Parathyroid adenoma (tissue), 2 donors: ENCODE measurements around the gene SYCP2.

ENCODE experiments used
- H2AFZ ChIP-seq: fragments of 300-600 bp; sonication (generic); one replicate; pipeline ENCODE4 v1.7.0; 2017; ENCODE audit warnings: antibody characterized with exemption, mild to moderate bottlenecking
- H3K27ac ChIP-seq: fragments of 300-600 bp; sonication (generic); one replicate; pipeline ENCODE4 v1.7.0; 2017
- H3K27me3 ChIP-seq: fragments of 300-600 bp; sonication (generic); one replicate; pipeline ENCODE4 v1.7.0; 2017; ENCODE audit warnings: low read length; ENCODE audit not compliant: control insufficient read depth, insufficient read depth
- H3K36me3 ChIP-seq: fragments of 300-600 bp; sonication (generic); one replicate; pipeline ENCODE4 v1.7.0; 2017; ENCODE audit warnings: low read length; ENCODE audit not compliant: control insufficient read depth, insufficient read depth
- H3K4me1 ChIP-seq: fragments of 300-600 bp; sonication (generic); one replicate; pipeline ENCODE4 v1.7.0; 2017; ENCODE audit warnings: control low read depth
- H3K4me2 ChIP-seq: fragments of 300-600 bp; sonication (generic); one replicate; pipeline ENCODE4 v1.7.0; 2017; ENCODE audit warnings: low read length
- H3K4me3 ChIP-seq: fragments of 300-600 bp; sonication (generic); one replicate; pipeline ENCODE4 v1.7.0; 2017; ENCODE audit warnings: low read depth, low read length
- H3K79me2 ChIP-seq: fragments of 300-600 bp; sonication (generic); one replicate; pipeline ENCODE4 v1.7.0; 2017; ENCODE audit warnings: control low read depth
- H3K9ac ChIP-seq: fragments of 300-600 bp; sonication (generic); one replicate; pipeline ENCODE4 v1.7.0; 2017; ENCODE audit warnings: mild to moderate bottlenecking
- H3K9me3 ChIP-seq: fragments of 300-600 bp; sonication (generic); one replicate; pipeline ENCODE4 v1.7.0; 2017; ENCODE audit warnings: low read length; ENCODE audit not compliant: control insufficient read depth
- TF ChIP-seq, protein P1 (sequence below): fragments of 300-600 bp; sonication (generic); IDR thresholded peaks from one replicate; pipeline ENCODE4 v1.7.0; 2017; ENCODE audit warnings: antibody characterized with exemption, mild to moderate bottlenecking
- donor health status: primary hyperparathyroidism.

Gene SYCP2

GRCh38 chr20:59823030-59823423, 110.4 kb downstream of the SYCP2 start:
- Histone ChIP-seq H3K27ac (no peak overlapping the region), H3K27me3 (no peaks in the 10 kb centered on the region), H3K4me2 (no peak overlapping the region), H3K4me1 (no peaks in the 10 kb centered on the region), H3K9me3 (no peaks in the 10 kb centered on the region), H3K79me2 (no peaks in the 10 kb centered on the region), H2AFZ (no peak overlapping the region), H3K4me3 (no peak overlapping the region), H3K36me3 (no peaks in the 10 kb centered on the region), H3K9ac (no peak overlapping the region)
- TF ChIP-seq, protein P1, sequence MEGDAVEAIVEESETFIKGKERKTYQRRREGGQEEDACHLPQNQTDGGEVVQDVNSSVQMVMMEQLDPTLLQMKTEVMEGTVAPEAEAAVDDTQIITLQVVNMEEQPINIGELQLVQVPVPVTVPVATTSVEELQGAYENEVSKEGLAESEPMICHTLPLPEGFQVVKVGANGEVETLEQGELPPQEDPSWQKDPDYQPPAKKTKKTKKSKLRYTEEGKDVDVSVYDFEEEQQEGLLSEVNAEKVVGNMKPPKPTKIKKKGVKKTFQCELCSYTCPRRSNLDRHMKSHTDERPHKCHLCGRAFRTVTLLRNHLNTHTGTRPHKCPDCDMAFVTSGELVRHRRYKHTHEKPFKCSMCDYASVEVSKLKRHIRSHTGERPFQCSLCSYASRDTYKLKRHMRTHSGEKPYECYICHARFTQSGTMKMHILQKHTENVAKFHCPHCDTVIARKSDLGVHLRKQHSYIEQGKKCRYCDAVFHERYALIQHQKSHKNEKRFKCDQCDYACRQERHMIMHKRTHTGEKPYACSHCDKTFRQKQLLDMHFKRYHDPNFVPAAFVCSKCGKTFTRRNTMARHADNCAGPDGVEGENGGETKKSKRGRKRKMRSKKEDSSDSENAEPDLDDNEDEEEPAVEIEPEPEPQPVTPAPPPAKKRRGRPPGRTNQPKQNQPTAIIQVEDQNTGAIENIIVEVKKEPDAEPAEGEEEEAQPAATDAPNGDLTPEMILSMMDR = no peak

DNA sequence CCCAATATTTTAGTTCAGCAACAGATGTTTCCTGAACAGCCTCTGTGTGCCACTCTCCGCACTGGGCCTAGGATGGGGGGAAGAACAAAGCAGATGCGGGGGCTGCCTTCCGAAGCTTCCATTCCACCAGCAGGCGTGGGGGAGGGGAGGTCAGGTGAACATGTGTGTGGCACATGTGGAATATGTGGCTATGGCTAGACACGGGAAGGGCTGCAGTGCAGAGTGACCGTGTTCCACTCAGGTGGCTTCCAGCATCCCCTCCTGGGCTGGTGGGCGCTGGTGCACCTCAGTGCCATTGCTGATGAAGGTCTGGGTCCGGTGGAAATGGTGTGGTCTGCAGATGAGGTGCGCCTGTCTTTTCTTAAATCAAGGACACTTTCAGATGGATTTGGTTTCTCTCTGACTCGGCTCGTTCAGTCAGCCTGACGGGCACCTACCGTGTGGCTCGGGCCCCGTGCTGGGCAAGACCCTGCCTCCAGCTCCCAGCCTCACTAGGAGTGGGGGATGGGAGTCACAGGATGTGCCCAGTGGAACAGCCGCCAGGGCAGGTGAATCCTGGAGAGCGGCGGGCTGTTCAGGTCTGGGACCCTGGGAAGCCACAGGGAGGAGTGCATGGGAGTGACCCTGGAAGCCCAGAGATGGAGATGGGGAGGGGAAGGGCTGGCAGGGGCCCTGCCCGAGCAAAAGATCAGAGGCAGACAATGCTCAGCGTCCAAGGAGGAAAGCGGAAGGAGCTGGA, 111.0 kb downstream of the SYCP2 start:
- H3K36me3 ChIP-seq = no peaks in the 10 kb centered on the region
- no peak overlapping the region for H3K4me3 ChIP-seq
- H3K27me3 ChIP-seq = no peaks in the 10 kb centered on the region
- H3K4me1 ChIP-seq = no peaks in the 10 kb centered on the region
- H2AFZ ChIP-seq = no peak overlapping the region
- H3K9me3 ChIP-seq = no peaks in the 10 kb centered on the region
- no peaks in the 10 kb centered on the region for H3K79me2 ChIP-seq
- no peak overlapping the region for H3K4me2 ChIP-seq
- H3K27ac ChIP-seq = no peak overlapping the region
- TF ChIP-seq, protein P1 = no peak
- no peak overlapping the region for H3K9ac ChIP-seq

- Histone ChIP-seq H3K4me1 (no peaks in the 10 kb centered on the region), H3K27ac (no peak overlapping the region), H3K9ac (no peak overlapping the region), H3K4me2 (no peak overlapping the region), H3K9me3 (no peaks in the 10 kb centered on the region), H3K79me2 (no peaks in the 10 kb centered on the region), H2AFZ (no peak overlapping the region), H3K36me3 (no peaks in the 10 kb centered on the region), H3K4me3 (no peak overlapping the region), H3K27me3 (no peaks in the 10 kb centered on the region)
- TF ChIP-seq, protein P1 = no peak
Observed at GRCh38 chr20:59821788-59822187, 111.6 kb downstream of the SYCP2 start.

DNA sequence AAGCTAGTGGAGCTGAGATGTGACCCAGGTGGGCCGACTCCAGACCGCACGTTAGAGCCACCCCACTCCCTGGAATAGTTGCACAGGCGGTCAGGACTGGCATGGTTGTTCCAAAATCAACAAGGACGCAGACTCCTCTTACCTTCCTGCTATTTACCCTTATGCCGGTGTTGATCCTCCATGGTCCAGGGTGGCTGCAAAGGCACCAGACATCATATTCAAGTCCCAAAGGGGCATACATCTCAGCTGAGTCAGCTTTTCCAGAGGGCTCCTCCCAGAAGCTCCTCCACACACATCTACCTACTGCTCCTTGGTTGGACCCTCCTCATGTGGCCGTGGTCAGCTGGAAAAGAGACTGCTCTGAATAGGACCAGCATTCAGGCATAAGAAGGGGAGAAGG, 112.2 kb downstream of the SYCP2 start:
- H2AFZ ChIP-seq = no peak overlapping the region
- H3K79me2 ChIP-seq = no peaks in the 10 kb centered on the region
- no peak overlapping the region for H3K9ac ChIP-seq
- H3K4me2 ChIP-seq = no peak overlapping the region
- no peaks in the 10 kb centered on the region for H3K4me1 ChIP-seq
- TF ChIP-seq, protein P1 = no peak
- no peak overlapping the region for H3K4me3 ChIP-seq
- H3K27ac ChIP-seq = no peak overlapping the region
- H3K27me3 ChIP-seq = no peaks in the 10 kb centered on the region
- no peaks in the 10 kb centered on the region for H3K9me3 ChIP-seq
- no peaks in the 10 kb centered on the region for H3K36me3 ChIP-seq
